GM23338 (cell line): ENCODE data around the gene RXRA.

ENCODE experiments used
- CREB1 ChIP-seq: fragments of 250-450 bp; sonication (Bioruptor Pico); IDR thresholded peaks from 2 replicates; pipeline ENCODE4 v1.5.0; 2020; ENCODE audit warnings: low read depth, mild to moderate bottlenecking, moderate library complexity
- EZH2 ChIP-seq: fragments of 200-600 bp; sonication (generic); IDR thresholded peaks from one replicate; pipeline ENCODE4 v1.8.0; 2017; ENCODE audit warnings: antibody characterized with exemption, mild to moderate bottlenecking, low read depth; ENCODE audit not compliant: unreplicated experiment
- EZH2phosphoT487 ChIP-seq: fragments of 200-600 bp; sonication (generic); IDR thresholded peaks from one replicate; pipeline ENCODE4 v1.8.1; 2018; ENCODE audit warnings: antibody characterized with exemption; ENCODE audit not compliant: unreplicated experiment
- JUNB ChIP-seq: IDR thresholded peaks from one replicate; pipeline ENCODE4 v1.6.1; 2016; ENCODE audit warnings: antibody characterized with exemption; ENCODE audit not compliant: unreplicated experiment
- NANOG ChIP-seq: IDR thresholded peaks from 2 replicates; pipeline ENCODE4 v1.6.1; 2016; ENCODE audit warnings: antibody characterized with exemption, borderline replicate concordance
- POLR2AphosphoS5 ChIP-seq: IDR thresholded peaks from 2 replicates; pipeline ENCODE4 v1.6.1; 2016; ENCODE audit warnings: antibody characterized with exemption, low read depth
- ZNF114 ChIP-seq: fragments of 250-450 bp; sonication (Bioruptor Pico); IDR thresholded peaks from 2 replicates; pipeline ENCODE4 v1.5.0; 2020; ENCODE audit warnings: mild to moderate bottlenecking, moderate library complexity
- TF ChIP-seq, protein P1 (sequence below), 2 experiments: fragments of 200-600 bp in 1 of 2; sonication (generic) in 1 of 2; conservative IDR thresholded peaks; 2 replicates each; pipeline versions ENCODE4 v1.5.1 to v1.6.1; 2016 to 2017; ENCODE audit warnings: antibody characterized with exemption in 2 of 2, low read depth in 2 of 2, mild to moderate bottlenecking in 2 of 2, moderate library complexity in 1 of 2
- TF ChIP-seq, protein P2 (sequence below): IDR thresholded peaks from one replicate; pipeline ENCODE4 v1.6.1; 2018; ENCODE audit warnings: antibody characterized with exemption; ENCODE audit not compliant: unreplicated experiment
- TF ChIP-seq, protein P3 (sequence below): IDR thresholded peaks from 2 replicates; pipeline ENCODE4 v1.6.1; 2016; ENCODE audit warnings: antibody characterized with exemption

DNA sequence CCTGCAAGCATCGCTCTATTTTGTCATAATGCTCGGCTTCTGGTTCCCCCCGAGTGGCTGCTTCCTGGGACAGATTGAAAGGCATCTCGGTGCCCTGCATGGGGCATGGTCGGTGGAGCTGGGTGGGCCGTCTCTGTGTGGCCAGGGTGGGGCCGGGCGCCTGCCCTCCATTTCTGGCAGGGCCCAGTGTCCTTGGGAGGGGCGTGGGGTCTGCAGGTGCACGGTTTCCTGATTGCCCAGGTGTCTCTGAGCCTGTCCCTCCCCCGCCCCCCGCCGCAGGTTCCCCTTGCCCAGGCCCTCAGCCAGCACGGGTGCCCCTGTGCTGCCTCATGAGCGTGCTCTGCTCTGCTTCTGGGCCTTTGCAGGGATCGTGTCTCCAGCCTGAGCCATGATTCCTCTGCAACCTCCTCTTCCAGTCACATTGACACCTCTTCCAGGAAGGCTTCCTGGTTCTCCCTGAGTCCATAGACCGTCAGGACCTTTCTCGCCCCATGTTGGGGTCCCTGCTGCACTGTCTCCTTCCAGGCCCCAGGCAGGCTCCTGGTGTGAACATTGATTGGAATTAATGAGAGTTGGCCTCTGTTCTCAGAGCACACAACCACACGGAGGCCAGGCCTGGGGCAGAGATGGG, 90.2 kb downstream of the RXRA start:
- TF ChIP-seq, protein P1, sequence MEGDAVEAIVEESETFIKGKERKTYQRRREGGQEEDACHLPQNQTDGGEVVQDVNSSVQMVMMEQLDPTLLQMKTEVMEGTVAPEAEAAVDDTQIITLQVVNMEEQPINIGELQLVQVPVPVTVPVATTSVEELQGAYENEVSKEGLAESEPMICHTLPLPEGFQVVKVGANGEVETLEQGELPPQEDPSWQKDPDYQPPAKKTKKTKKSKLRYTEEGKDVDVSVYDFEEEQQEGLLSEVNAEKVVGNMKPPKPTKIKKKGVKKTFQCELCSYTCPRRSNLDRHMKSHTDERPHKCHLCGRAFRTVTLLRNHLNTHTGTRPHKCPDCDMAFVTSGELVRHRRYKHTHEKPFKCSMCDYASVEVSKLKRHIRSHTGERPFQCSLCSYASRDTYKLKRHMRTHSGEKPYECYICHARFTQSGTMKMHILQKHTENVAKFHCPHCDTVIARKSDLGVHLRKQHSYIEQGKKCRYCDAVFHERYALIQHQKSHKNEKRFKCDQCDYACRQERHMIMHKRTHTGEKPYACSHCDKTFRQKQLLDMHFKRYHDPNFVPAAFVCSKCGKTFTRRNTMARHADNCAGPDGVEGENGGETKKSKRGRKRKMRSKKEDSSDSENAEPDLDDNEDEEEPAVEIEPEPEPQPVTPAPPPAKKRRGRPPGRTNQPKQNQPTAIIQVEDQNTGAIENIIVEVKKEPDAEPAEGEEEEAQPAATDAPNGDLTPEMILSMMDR (conservative IDR thresholded peaks at IDR 0.05; ENCODE audit: low read depth in 2 of 2), result no peak
- TF ChIP-seq EZH2 (no peak), EZH2phosphoT487 (no peak), POLR2AphosphoS5 (no peak), ZNF114 (CRISPR knock-in tag) (no peak), NANOG (no peak), CREB1 (CRISPR knock-in tag) (no peak), JUNB (no peak)
- TF ChIP-seq, protein P2, sequence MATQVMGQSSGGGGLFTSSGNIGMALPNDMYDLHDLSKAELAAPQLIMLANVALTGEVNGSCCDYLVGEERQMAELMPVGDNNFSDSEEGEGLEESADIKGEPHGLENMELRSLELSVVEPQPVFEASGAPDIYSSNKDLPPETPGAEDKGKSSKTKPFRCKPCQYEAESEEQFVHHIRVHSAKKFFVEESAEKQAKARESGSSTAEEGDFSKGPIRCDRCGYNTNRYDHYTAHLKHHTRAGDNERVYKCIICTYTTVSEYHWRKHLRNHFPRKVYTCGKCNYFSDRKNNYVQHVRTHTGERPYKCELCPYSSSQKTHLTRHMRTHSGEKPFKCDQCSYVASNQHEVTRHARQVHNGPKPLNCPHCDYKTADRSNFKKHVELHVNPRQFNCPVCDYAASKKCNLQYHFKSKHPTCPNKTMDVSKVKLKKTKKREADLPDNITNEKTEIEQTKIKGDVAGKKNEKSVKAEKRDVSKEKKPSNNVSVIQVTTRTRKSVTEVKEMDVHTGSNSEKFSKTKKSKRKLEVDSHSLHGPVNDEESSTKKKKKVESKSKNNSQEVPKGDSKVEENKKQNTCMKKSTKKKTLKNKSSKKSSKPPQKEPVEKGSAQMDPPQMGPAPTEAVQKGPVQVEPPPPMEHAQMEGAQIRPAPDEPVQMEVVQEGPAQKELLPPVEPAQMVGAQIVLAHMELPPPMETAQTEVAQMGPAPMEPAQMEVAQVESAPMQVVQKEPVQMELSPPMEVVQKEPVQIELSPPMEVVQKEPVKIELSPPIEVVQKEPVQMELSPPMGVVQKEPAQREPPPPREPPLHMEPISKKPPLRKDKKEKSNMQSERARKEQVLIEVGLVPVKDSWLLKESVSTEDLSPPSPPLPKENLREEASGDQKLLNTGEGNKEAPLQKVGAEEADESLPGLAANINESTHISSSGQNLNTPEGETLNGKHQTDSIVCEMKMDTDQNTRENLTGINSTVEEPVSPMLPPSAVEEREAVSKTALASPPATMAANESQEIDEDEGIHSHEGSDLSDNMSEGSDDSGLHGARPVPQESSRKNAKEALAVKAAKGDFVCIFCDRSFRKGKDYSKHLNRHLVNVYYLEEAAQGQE, result no peak
- TF ChIP-seq, protein P3, sequence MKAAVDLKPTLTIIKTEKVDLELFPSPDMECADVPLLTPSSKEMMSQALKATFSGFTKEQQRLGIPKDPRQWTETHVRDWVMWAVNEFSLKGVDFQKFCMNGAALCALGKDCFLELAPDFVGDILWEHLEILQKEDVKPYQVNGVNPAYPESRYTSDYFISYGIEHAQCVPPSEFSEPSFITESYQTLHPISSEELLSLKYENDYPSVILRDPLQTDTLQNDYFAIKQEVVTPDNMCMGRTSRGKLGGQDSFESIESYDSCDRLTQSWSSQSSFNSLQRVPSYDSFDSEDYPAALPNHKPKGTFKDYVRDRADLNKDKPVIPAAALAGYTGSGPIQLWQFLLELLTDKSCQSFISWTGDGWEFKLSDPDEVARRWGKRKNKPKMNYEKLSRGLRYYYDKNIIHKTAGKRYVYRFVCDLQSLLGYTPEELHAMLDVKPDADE, result no peak
